ENCODE results near the gene C1QTNF7.

DNA sequence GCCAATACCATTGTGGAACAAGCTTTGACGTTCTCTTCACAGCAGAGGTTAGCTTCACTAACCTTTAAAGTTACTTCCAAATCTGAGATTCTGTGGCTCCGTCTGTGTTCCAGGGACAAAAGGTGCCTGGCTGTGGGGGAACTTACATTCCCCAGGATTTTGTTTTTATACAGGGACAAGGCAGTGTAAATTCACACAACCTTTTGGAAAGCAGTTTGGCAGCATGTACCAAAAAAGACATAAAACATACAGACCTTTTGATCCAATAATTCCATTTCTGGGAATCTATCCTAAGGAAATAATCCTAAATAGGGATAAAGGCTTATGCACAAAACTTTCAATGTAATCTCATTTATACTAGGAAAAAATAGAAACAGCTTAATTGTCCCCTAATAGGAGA, 8.9 kb upstream of the C1QTNF7 start:
- TF ChIP-seq, protein P1, sequence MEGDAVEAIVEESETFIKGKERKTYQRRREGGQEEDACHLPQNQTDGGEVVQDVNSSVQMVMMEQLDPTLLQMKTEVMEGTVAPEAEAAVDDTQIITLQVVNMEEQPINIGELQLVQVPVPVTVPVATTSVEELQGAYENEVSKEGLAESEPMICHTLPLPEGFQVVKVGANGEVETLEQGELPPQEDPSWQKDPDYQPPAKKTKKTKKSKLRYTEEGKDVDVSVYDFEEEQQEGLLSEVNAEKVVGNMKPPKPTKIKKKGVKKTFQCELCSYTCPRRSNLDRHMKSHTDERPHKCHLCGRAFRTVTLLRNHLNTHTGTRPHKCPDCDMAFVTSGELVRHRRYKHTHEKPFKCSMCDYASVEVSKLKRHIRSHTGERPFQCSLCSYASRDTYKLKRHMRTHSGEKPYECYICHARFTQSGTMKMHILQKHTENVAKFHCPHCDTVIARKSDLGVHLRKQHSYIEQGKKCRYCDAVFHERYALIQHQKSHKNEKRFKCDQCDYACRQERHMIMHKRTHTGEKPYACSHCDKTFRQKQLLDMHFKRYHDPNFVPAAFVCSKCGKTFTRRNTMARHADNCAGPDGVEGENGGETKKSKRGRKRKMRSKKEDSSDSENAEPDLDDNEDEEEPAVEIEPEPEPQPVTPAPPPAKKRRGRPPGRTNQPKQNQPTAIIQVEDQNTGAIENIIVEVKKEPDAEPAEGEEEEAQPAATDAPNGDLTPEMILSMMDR (conservative IDR thresholded peaks at IDR 0.05; ENCODE audit: low read length), result no peak
- TF ChIP-seq EZH2phosphoT487 (IDR thresholded peaks at IDR 0.05; ENCODE audit: borderline replicate concordance), result no peak

All from Loucy (cell line).